HG03521 (cell line): ENCODE measurements around the gene ATG4A.

Source experiments
- ATAC-seq: cut with Tn5 transposase; IDR thresholded peaks from one replicate; pipeline ENCODE4 v1.9.1; 2021; ENCODE audit warnings: mild to moderate bottlenecking, moderate library complexity; ENCODE audit not compliant: unreplicated experiment

Gene ATG4A

GRCh38 chrX:108091264-108091877, at the start of gene ATG4A, which contains the start of gene PSMD10:
ATG4A (plus strand) TSS chrX:108091778; CDS start chrX:108091827, 49 bp downstream.
PSMD10 (minus strand) TSS chrX:108091542; CDS start chrX:108091520, 22 bp downstream.
- peak; percentile 96 for ATAC-seq

GRCh38 chrX:108044554-108045256, 46.9 kb upstream of the ATG4A start, which contains the start of gene VSIG1:
VSIG1 (plus strand) TSS chrX:108045065; CDS start chrX:108045131, 66 bp downstream.
- no peak for ATAC-seq

DNA sequence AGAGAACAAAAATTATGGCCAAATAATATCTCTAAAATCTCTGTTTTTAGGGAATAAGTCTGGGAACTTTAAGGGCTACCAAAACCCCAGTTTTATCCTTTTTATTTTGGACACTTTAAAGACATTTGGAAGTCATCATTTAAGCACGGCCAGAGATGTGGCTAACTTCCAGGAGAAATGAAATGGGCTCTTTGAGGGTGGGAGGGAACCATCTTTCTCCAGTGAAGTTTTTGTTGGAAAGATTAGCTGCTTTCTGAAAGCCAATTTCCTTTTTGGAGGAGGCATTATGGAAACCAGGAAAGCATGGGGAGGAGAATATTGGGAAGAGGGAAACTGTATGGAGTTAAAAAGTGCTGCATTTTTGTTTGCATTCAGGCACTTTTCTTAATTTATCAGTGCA, 41.9 kb upstream of the ATG4A start:
- no peak for ATAC-seq

- ATAC-seq, result no peak
These were observed 38.4 kb upstream of the ATG4A start for GRCh38 chrX:108053218-108053617.

DNA sequence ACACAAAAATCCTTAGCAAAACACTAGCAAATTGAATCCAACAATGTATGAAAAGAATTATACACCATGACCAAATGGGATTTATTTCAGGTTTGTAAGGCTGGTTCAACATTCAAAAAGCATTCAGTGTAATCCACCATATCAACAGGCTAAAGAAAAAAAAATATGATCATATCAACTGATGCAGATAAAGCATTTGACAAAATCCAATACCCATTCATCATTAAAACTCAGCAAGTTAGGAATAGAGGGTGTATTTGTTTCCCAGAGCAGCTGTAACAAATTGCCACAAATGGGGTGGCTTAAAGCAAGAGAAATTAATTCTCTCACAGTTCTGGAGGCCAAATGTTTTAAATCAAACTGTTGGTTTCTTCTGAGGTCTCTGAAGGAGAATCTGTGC, 36.0 kb upstream of the ATG4A start:
- ATAC-seq, result no peak

DNA sequence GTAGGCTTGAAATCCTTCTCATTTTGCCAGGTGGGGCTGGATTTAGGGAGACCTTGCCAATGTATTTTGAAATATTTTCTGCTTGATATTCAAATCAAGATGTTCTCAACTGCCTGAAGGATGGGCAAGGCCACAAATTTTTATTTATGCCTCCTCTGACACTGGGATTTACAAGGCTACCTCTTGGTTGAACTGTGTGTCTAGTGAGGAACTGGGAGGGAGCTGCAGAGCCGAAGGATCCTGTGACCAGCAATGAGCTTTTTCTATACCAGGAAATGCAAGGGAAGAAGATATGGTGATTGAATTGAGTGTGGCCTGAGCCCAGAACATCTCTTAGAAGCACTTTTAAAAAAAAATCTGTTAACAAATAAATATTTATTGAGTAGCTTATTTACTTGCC, 31.8 kb upstream of the ATG4A start:
- no peak for ATAC-seq

DNA sequence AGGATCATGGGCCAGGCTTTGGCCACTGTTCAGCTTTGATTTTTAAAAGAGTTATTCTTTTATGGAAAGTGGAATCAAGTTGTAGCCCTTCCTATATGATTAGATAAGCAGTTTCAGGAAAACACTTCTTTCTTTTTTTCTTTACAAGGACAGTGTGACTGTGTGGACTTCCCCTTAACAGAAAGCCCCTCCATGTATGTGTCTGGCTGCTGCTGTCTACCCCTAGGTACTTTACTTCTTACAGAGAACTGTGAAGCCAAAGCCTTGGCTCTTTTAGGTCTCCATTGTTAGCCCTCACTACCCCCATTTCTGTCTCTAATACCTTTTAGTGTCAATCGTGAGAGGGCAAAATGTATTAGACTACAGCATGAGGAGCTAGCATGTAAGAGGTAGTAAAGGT, 27.6 kb upstream of the ATG4A start:
- ATAC-seq, result no peak

DNA sequence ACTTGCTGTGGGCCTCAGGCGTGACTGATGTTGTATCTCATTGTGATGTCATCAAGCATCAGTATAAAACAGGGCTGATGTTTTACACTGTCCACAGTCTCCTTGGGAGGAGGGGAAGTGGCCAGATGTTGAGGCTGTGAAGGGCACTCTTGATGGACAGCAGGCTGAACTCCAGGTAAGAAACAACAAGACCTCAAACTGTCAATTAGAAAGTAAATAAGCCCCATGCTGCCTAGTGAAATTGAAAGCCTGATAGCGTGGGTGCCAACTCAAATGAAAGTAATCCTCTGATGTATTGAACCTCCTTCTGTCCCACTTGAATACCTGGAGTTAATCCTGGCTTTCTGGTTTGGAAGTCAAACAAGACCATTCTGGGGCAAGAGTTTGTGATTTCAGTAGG, 27.0 kb upstream of the ATG4A start:
- no peak for ATAC-seq

DNA sequence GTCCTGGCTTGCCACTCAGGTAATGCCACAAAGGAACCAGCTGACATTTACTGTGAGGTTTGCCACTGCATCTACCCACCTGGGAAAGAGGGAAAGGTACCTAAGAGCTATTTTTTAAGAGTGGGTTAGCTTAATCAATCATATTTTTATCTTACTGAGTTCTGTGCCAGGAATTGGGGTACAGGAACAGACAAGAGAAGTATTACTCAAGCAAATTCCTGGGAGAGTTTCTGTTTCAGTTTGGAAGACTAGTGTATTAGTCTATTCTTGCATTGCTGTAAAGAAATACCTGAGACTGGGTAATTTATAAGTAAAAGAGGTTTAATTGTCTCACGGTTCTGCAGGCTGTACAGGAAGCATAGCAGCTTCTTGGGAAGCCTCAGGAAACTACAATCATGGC, 23.5 kb upstream of the ATG4A start:
- ATAC-seq, result no peak

DNA sequence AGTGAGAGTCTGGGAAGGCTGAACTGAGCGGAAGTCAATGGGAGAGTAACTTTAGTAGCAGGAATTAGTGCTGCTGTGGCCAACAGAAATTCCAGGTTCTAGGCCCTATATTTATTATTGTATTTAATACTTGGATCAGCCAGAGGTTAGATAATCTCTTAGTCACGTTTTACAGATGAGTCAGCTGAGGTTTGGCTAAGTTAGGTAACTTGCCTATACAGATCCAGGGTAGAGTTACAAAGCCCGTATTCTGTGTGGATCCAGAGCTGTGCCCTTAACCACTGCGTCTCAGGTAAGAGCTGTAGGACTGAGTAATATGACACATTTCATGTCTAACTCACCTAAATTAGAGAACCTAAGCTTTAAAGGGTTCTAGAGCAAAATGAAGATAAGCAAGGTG, 20.7 kb upstream of the ATG4A start:
- ATAC-seq, result no peak

DNA sequence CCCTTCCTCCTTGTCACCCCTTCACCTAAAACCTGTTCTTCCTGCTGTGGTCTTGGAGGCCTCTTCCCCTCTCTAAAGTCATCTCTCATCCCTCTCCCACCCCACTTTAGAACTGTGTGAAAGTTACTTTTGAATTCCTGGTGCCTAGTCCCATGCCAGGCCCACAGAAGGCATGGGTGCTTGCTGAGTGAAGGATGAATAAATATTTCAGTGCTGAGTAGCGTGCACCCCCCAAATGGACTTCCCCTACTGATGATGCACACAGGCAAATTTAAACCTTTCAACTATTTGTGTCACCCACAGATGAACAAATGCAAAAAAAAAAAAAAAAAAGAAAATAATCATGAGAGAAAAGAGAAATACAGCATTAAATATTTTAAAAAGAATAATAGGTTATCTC, 20.0 kb upstream of the ATG4A start:
- ATAC-seq, result no peak

- no peak for ATAC-seq
These were observed 18.8 kb upstream of the ATG4A start for GRCh38 chrX:108072746-108073145.

- ATAC-seq, result no peak
These were observed 10.5 kb upstream of the ATG4A start for GRCh38 chrX:108081110-108081509.

GRCh38 chrX:108087792-108088191, 3.8 kb upstream of the ATG4A start:
- no peak for ATAC-seq

DNA sequence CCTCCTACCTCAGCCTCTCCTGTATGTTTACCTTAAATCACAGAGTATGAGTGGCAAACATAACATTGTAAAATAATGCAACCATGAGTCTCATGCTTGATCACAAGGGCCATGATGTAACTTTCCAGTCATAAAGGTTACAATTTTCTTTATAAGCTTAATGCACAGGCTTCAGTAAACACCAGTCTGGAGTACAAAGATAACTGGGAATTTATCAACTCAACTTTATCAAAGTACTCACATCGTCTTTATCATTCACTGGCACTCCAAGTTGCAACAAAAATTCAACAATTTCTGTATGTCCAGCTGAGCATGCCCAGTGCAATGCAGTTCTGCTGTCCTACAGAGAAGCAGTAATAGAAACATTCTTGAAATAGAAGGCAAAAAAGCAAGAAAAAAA, 3.1 kb upstream of the ATG4A start:
- ATAC-seq, result no peak

DNA sequence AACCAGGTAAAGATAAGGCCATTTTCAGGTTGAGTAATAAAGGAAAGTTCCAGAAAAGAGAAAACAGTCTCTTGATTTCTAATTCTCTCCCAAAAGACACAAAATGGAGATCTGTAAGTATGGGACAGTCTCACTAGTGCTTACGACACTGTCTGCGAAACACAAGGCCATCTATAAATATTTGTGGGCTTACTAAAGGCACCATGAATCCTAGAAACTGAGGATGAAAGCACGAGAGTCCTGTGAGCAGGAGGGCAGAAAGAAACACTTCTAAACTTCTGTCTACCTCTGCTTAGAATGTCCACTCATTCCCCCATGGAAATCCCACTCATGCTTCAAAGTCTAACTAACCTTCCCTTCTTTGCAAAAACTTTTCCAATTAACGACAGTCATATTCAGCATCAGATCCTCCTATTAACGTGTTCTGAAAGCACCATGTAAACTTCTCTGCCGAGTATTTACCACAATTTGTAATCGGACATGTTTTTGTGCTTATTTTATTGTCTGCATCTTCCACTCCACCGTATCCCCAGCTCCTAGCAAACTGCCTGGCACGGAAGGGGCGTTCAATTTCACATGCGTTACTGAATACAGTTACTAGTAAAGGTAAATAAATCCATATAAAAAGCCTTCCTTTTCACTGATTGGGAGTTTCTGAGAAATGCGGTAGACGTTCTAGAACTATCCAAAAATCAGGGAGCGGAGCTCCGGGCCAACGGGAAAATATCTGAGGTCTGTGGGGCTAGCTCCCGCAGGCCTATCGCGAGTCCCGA, 901 bp upstream of the ATG4A start:
- no peak for ATAC-seq

GRCh38 chrX:108091878-108092291, 307 bp downstream of the ATG4A start:
- ATAC-seq, result peak; percentile 27

DNA sequence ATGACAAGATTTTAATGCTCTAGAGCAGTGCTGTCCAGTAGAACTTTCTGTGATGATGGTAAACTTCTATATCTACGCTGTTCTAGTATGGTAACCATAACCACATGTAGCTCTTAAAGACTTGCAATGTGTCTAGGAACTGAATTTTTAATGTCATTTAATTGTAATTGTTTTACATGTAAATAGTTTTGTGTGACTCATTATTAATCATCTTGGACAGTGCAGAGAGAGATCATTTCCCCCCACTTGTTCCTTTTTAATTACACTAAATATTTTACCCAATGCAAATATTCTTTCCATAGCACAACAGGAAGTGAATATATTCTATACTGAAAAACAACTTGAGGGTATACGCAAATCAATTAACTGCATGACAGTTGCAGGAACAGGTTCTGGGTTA, 5.8 kb downstream of the ATG4A start:
- no peak for ATAC-seq

GRCh38 chrX:108105473-108105872, 13.9 kb downstream of the ATG4A start:
- ATAC-seq, result no peak

GRCh38 chrX:108114541-108114940, 23.0 kb downstream of the ATG4A start:
- no peak for ATAC-seq

GRCh38 chrX:108117988-108118387, 26.4 kb downstream of the ATG4A start:
- ATAC-seq, result no peak

- no peak for ATAC-seq
These were observed 29.7 kb downstream of the ATG4A start for GRCh38 chrX:108121291-108121690.
